Measurements from ENCODE around the gene CYP19A1. TPM values are rescaled to one million over a fixed set of nuclear protein-coding genes. Genes with fewer than 3 reads are reported as not detected.

The CYP19A1 gene
- total RNA-seq, 1 experiment from 2014 or later: 0.94 TPM

- H3K4me2 ChIP-seq: no peak overlapping the region
- no peaks in the 10 kb centered on the region for H3F3A ChIP-seq (ENCODE audit: insufficient read depth, low read depth)
- no peaks in the 10 kb centered on the region for H3K9me3 ChIP-seq (ENCODE audit: insufficient read depth, low read depth)
- H3K27ac ChIP-seq: no peak overlapping the region
- intact Hi-C loops (cut with micrococcal nuclease; ENCODE audit: unreplicated experiment): no loop called here
- no peaks in the 10 kb centered on the region for H3K4me1 ChIP-seq (replicated peaks; ENCODE audit: insufficient read depth)
- H3K27me3 ChIP-seq (ENCODE audit: insufficient read depth, low read depth): no peaks in the 10 kb centered on the region; the same call in 1 of the 2 replicates
- no peak for TF ChIP-seq EZH2 (IDR thresholded peaks at IDR 0.05; ENCODE audit: low read depth)
- TF ChIP-seq, protein P1, sequence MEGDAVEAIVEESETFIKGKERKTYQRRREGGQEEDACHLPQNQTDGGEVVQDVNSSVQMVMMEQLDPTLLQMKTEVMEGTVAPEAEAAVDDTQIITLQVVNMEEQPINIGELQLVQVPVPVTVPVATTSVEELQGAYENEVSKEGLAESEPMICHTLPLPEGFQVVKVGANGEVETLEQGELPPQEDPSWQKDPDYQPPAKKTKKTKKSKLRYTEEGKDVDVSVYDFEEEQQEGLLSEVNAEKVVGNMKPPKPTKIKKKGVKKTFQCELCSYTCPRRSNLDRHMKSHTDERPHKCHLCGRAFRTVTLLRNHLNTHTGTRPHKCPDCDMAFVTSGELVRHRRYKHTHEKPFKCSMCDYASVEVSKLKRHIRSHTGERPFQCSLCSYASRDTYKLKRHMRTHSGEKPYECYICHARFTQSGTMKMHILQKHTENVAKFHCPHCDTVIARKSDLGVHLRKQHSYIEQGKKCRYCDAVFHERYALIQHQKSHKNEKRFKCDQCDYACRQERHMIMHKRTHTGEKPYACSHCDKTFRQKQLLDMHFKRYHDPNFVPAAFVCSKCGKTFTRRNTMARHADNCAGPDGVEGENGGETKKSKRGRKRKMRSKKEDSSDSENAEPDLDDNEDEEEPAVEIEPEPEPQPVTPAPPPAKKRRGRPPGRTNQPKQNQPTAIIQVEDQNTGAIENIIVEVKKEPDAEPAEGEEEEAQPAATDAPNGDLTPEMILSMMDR (conservative IDR thresholded peaks at IDR 0.05): no peak
- ChIA-PET CTCF (no interaction called here), POLR2A (ENCODE audit: unreplicated experiment) (no interaction called here)
- no peaks in the 10 kb centered on the region for H3K36me3 ChIP-seq (ENCODE audit: low read depth)
- H3K79me2 ChIP-seq (ENCODE audit: low read depth): no peaks in the 10 kb centered on the region
- no TSS peak for BruUV-seq (replicated peaks)
- H2AFZ ChIP-seq: no peak overlapping the region
- DNase-seq: no peak
- no peaks in the 10 kb centered on the region for H3K9me2 ChIP-seq (ENCODE audit: insufficient read depth)
- H3K4me3 ChIP-seq: no peak overlapping the region
- no peaks in the 10 kb centered on the region for H4K20me1 ChIP-seq (ENCODE audit: insufficient read depth)
These were observed 4.4 kb downstream of the CYP19A1 start for GRCh38 chr15:51334011-51334451.

- H3K9me2 ChIP-seq (ENCODE audit: insufficient read depth): no peaks in the 10 kb centered on the region
- H3K36me3 ChIP-seq (ENCODE audit: low read depth): no peaks in the 10 kb centered on the region
- H3K4me2 ChIP-seq: no peak overlapping the region
- POLR2A ChIA-PET (ENCODE audit: unreplicated experiment): no interaction called here
- no peaks in the 10 kb centered on the region for H3F3A ChIP-seq (ENCODE audit: insufficient read depth, low read depth)
- CTCF ChIA-PET: no interaction called here
- no peak overlapping the region for H2AFZ ChIP-seq
- H3K79me2 ChIP-seq (ENCODE audit: low read depth): no peaks in the 10 kb centered on the region
- no peak for TF ChIP-seq EZH2 (IDR thresholded peaks at IDR 0.05; ENCODE audit: low read depth)
- TF ChIP-seq, protein P1 (conservative IDR thresholded peaks at IDR 0.05): no peak
- H3K27ac ChIP-seq: no peak overlapping the region
- H3K27me3 ChIP-seq (ENCODE audit: insufficient read depth, low read depth): no peaks in the 10 kb centered on the region; the same call in 1 of the 2 replicates
- H4K20me1 ChIP-seq (ENCODE audit: insufficient read depth): no peaks in the 10 kb centered on the region
- intact Hi-C loops (cut with micrococcal nuclease; ENCODE audit: unreplicated experiment): no loop called here
- no peak overlapping the region for H3K4me3 ChIP-seq
- DNase-seq: no peak
- H3K9me3 ChIP-seq (ENCODE audit: insufficient read depth, low read depth): no peaks in the 10 kb centered on the region
- H3K4me1 ChIP-seq (replicated peaks; ENCODE audit: insufficient read depth): no peaks in the 10 kb centered on the region
- BruUV-seq (replicated peaks): no TSS peak
These were observed 4.8 kb downstream of the CYP19A1 start for GRCh38 chr15:51333571-51333970.

- Histone ChIP-seq H3K4me1 (replicated peaks; ENCODE audit: insufficient read depth) (no peaks in the 10 kb centered on the region), H3K4me3 (no peak overlapping the region), H3K36me3 (ENCODE audit: low read depth) (no peaks in the 10 kb centered on the region), H3F3A (ENCODE audit: insufficient read depth, low read depth) (no peaks in the 10 kb centered on the region), H3K27me3 (ENCODE audit: insufficient read depth, low read depth) (no peaks in the 10 kb centered on the region; the same call in 1 of the 2 replicates), H3K27ac (no peak overlapping the region), H3K79me2 (ENCODE audit: low read depth) (no peaks in the 10 kb centered on the region), H4K20me1 (ENCODE audit: insufficient read depth) (no peaks in the 10 kb centered on the region), H3K9me3 (ENCODE audit: insufficient read depth, low read depth) (no peaks in the 10 kb centered on the region), H3K9me2 (ENCODE audit: insufficient read depth) (no peaks in the 10 kb centered on the region), H3K4me2 (no peak overlapping the region), H2AFZ (no peak overlapping the region)
- TF ChIP-seq EZH2 (IDR thresholded peaks at IDR 0.05; ENCODE audit: low read depth): no peak
- TF ChIP-seq, protein P1 (conservative IDR thresholded peaks at IDR 0.05): no peak
- BruUV-seq (replicated peaks): no TSS peak
- intact Hi-C loops (cut with micrococcal nuclease; ENCODE audit: unreplicated experiment): no loop called here
- ChIA-PET POLR2A (ENCODE audit: unreplicated experiment) (no interaction called here), CTCF (no interaction called here)
- DNase-seq: no peak
These were observed 5.9 kb downstream of the CYP19A1 start for GRCh38 chr15:51332206-51333147.

Measured in PC-9 (cell line).